Medulla oblongata (tissue), 1 donor: ENCODE measurements around the gene IRX6.

Source experiments
- DNase-seq: peaks from one replicate; pipeline ENCODE4 v3.0.0-alpha.2; 2015; ENCODE audit errors: extremely low spot score

Gene IRX6

GRCh38 chr16:55323637-55324271, at the start of gene IRX6:
IRX6 (plus strand) TSS chr16:55324203; CDS start chr16:55325092, 889 bp downstream.
- DNase-seq: no peak

DNA sequence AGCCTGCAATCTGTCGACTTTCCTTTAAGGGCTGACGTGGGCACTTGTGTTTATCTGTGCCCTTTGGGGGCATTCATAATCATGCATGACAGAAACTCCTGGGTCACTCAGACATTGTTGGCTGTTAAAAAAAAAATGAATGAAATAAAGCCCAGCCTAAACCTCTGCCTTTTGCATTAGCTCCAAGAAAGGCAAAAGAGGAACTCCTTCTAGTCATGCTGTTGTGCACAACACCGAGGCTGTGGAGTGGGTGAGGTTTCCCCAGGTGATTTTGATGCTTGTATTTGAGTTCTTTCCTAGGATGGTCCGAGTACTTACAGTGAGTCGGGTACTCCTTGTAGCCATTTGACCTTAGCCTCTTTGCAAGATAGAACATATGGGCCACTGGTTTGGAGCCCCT, 49.6 kb upstream of the IRX6 start:
- no peak for DNase-seq

DNA sequence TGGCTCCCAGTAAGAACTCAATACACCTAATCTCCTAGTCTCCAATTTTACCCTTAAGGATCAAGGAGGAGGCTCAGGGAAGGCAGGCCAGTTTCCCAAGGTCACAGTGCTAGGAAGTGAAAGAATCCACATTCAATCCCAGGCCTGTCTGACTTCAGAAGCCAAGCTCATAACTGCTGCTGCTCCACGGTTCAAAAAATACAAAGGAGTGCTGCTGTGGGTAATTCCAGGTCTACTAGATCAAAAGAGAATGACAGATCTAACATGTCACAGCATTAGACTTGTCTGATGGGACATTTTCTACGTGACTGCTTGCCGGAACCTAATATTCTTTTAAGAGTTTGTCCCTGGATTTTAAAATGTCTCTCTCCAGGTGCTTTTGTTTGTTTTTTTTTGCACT, 48.8 kb upstream of the IRX6 start:
- DNase-seq: no peak

DNA sequence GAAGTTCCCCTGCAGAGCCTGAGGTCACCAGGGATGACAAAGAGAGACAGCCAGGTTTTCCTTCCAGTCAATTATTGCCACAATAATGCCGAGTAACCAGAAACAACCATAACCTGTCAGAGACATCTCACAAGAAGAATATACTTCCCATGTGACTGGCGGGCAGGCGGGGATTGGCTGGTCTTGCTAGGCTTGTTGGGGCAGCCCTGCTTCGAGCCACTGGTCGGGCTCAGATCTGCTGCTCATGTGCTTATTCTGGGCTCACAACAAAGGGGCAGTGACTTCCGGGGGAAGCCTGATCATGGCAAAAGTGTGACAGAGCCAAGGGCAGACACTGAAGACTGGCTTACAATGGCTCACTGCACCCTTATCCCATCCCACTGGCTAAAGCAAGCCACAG, 48.1 kb upstream of the IRX6 start:
- DNase-seq: no peak

DNA sequence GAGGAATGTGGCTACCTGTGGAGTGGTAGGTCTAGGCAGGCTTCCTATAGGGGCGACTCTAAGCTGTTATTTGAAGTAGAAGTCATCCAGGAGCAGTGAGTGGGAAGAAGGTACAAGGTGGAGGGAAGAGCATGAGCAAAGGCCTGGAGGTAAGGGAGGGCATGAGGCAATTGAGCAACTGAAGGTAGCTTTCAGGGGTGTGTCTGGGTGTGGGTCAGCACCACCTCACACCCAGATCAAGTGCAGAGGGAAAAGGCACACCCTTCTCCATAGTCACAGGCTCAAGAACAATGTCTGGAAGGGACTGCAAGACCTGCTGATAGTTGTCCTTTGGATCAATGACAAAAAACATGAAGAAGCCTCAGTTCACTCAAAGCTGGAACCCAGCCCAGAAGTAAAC, 46.5 kb upstream of the IRX6 start:
- no peak for DNase-seq

DNA sequence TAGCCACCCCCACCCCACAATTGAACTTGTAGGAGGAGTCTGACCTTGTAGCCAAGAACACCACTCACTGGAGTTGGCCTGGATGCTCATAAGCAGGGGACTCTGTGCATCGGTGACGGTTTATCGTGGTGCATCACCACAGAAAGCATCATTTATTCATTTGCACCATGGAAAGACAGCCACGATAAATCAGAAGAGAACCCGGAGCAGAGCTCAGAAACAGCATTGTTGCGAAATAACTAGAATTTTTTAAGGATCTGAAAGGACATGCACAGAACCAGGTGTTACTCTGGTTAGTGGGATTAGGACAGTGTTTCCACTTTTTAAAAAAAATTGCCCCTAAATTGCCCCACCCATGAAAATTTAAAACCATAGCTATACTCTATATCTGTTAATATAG, 44.4 kb upstream of the IRX6 start:
- DNase-seq: no peak

- no peak for DNase-seq
Observed at GRCh38 chr16:55280587-55280986, 43.4 kb upstream of the IRX6 start.

GRCh38 chr16:55282441-55282840, 41.6 kb upstream of the IRX6 start:
- no peak for DNase-seq

GRCh38 chr16:55283812-55284717, 39.9 kb upstream of the IRX6 start:
- peak; percentile 5 for DNase-seq

DNA sequence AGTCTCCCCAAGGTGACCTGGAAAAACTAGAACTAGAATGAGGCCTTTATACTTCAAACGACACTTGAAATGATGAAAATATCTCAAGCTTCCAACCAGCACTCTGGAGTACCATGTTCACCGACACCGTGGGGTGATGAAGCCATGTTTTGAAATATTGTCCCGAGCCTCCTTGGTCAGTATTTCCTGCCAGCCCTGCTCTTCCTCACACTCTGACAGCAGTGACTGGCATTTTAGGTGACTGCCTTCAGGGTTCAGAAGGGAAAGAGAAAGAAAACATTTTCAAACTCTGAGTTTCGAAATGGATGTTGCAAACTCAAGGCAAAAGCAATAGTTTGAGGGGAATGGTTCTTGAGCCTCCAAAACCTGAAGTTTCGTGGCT, 39.3 kb upstream of the IRX6 start:
- DNase-seq: no peak

- no peak for DNase-seq
Observed at GRCh38 chr16:55285586-55285985, 38.4 kb upstream of the IRX6 start.

GRCh38 chr16:55289353-55289752, 34.6 kb upstream of the IRX6 start:
- no peak for DNase-seq

GRCh38 chr16:55291847-55292246, 32.2 kb upstream of the IRX6 start:
- no peak for DNase-seq

DNA sequence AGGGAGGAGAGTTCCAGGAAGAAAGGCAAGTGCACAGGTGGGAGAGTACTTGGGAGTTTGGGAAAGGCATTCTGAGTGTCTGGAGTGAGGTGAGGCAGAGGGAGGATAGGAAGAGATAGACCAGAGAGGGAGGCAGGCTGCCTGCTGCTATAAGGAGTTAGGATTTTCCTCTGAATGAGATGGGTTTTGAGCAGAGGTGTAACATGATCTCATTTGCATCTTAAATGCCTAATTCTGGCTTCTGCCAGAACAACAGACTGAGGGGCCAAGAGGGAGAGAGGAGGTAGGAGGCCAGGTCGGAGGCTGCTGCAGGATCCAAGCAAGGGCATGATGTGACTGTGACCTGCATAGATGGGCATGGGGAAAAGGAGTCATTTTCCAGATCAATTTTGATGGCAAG, 31.5 kb upstream of the IRX6 start:
- no peak for DNase-seq

DNA sequence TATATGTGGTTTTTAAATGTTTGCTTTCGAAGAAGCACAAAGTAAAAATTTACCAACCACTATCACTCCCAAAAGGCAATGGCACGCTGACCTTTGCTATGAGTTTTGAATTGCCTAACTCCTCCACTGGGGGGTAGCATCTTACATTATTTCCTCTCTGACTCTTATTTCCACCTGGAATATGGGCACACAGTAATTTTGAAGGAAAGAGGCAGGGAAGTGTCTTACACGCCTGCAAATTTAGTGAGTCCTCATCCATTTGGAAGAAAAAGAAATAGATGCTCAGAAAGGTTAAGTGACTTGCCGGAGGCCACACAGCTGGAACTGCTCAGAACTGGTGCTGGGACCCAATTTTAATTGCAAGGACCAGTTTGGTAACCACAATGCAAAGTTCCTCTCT, 29.9 kb upstream of the IRX6 start:
- no peak for DNase-seq

DNA sequence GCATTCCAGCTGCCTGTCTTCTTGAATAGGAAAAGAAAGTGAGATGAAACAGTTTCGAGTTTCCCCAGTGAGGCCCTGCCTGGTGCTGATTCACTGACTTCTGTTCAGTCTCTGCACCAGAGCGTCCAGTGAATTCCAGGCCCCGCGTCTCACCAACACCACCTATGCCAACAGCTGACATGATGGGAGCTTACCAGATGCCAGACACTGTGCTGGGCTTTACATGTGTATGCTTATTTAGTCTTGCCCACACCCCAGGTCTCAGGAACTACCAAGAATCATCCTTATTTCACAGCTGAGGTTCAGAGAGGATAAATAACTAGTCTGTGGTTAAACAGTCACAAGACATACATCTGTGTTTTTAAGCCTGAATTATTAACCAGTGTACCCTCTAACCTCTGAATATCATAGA, 29.1 kb upstream of the IRX6 start:
- no peak for DNase-seq

- DNase-seq: no peak
Observed at GRCh38 chr16:55297062-55297909, 26.7 kb upstream of the IRX6 start.

DNA sequence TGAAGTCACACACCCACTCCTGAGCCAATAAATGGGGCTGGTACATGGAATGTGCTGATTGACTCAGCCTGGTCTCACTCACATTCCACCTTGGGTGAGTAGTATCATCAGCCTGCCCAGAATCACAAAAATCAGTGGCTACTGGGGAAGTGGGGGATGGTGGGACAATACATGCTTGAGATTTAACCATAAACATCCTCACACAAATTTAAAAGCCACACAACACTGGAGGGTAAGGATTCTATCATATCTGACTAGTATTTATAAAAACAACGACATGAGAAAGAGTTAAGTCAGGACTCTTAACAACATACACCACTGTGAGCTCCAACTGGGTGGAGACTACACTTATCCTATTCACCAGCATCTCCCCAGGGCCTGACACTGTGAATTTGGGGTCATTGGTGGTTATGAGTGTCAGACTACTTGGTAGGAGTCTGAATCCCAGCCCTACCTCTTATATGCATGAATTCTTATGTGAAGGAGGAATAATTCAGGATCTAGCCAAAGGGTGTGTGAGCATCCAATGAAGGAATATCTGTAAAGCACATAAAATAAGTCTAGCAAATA, 26.0 kb upstream of the IRX6 start:
- DNase-seq: no peak

GRCh38 chr16:55301385-55302008, 22.5 kb upstream of the IRX6 start:
- peak; percentile 63 for DNase-seq

GRCh38 chr16:55302635-55303034, 21.4 kb upstream of the IRX6 start:
- no peak for DNase-seq

DNA sequence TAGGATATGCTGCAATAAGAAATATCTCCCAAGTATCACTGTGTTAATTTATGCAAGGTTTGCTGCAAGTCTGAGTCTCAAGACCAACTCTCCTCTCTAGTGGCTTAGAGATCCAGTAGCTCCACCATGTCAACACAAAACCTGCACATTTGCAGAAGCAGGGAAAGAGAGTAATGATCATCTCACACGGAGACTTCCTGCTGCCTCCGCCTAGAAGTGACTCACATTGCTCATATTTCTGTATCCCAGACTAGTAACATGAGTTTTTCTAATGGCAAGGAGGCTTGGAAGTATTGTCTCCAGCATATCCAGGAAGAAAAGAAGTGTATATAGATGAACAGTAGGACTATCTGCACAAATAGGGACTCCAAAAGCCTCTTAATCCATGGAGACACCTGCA, 15.0 kb upstream of the IRX6 start:
- no peak for DNase-seq

- DNase-seq: no peak
Observed at GRCh38 chr16:55322327-55322726, 1.7 kb upstream of the IRX6 start.
